HG03064 (cell line): ENCODE data around the gene DOCK6.

Experiments
- ATAC-seq: cut with Tn5 transposase; IDR thresholded peaks from one replicate; pipeline ENCODE4 v1.9.1; 2021; ENCODE audit warnings: low read depth; ENCODE audit not compliant: unreplicated experiment

The DOCK6 gene

GRCh38 chr19:11274533-11275086, 12.3 kb upstream of the DOCK6 start:
- ATAC-seq = no peak

GRCh38 chr19:11273989-11274388, 11.7 kb upstream of the DOCK6 start:
- no peak for ATAC-seq

- no peak for ATAC-seq
These were observed 11.0 kb upstream of the DOCK6 start for GRCh38 chr19:11273296-11273695.

- ATAC-seq = no peak
These were observed 7.1 kb upstream of the DOCK6 start for GRCh38 chr19:11269408-11269807.

GRCh38 chr19:11268783-11269267, 6.5 kb upstream of the DOCK6 start:
- no peak for ATAC-seq

GRCh38 chr19:11267316-11268085, 5.2 kb upstream of the DOCK6 start:
- ATAC-seq = no peak

- ATAC-seq = no peak
These were observed 3.5 kb upstream of the DOCK6 start for GRCh38 chr19:11265785-11266236.

GRCh38 chr19:11265177-11265784, 3.0 kb upstream of the DOCK6 start:
- no peak for ATAC-seq

GRCh38 chr19:11264452-11265176, 2.3 kb upstream of the DOCK6 start:
- ATAC-seq = no peak

- no peak for ATAC-seq
These were observed 1.4 kb upstream of the DOCK6 start for GRCh38 chr19:11263726-11264125.

GRCh38 chr19:11261431-11261970, 823 bp downstream of the DOCK6 start:
- ATAC-seq = no peak

GRCh38 chr19:11260996-11261395, 1.3 kb downstream of the DOCK6 start:
- ATAC-seq = no peak

- ATAC-seq = no peak
These were observed 4.4 kb downstream of the DOCK6 start for GRCh38 chr19:11257846-11258380.

GRCh38 chr19:11256189-11256588, 6.1 kb downstream of the DOCK6 start:
- ATAC-seq = no peak

- ATAC-seq = no peak
These were observed 7.7 kb downstream of the DOCK6 start for GRCh38 chr19:11254666-11255065.

GRCh38 chr19:11252665-11253355, 9.5 kb downstream of the DOCK6 start:
- no peak for ATAC-seq

GRCh38 chr19:11251650-11252314, 10.5 kb downstream of the DOCK6 start:
- no peak for ATAC-seq

GRCh38 chr19:11251217-11251616, 11.1 kb downstream of the DOCK6 start:
- no peak for ATAC-seq

GRCh38 chr19:11248852-11249251, 13.5 kb downstream of the DOCK6 start:
- ATAC-seq = no peak
